GM11168 (cell line): ENCODE results near the gene ESYT1.
"Not testable (repeated sequence)": the region's sequence is repeated elsewhere in the genome, so short reads cannot be mapped to it uniquely, and the experiment has no call there.

ENCODE experiments used
- in situ Hi-C: fragments of 300-500 bp; cut with MboI; formaldehyde crosslinking; loops from one replicate; pipeline ENCODE4 v1.12.0; 2022; ENCODE audit warnings: low sequenced_read_pairs; ENCODE audit not compliant: unreplicated experiment

ESYT1 gene

DNA sequence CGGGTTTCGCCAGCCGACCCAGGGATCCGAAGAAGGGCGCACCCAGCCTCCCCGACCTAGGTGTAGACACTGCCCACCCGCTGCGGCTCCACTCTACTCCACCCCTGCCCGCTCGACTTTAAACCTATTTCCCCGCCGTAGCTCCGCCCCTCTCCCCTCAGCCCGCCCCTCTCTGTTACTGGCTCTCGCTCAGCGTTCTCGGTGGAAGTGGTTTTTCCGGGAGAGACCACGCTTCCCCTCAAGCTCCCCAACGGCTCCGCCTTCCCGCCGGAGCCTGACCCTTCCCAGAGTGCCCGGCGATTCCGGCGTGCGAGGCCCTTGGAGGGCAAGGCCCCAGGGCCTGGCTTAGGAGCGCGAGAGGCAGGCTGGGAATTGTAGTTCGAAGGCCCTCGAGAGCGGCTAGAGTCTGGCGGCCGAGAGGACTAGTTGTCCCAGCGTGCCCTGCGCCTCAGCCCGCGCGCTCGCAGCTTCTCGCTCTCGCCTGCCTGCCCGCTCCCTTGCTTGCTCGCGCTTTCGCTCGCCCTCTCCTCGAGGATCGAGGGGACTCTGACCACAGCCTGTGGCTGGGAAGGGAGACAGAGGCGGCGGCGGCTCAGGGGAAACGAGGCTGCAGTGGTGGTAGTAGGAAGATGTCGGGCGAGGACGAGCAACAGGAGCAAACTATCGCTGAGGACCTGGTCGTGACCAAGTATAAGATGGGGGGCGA, 23.8 kb upstream of the ESYT1 start, which contains the start of gene PA2G4:
PA2G4 (plus strand) TSS at position 451 of the 706 bp plus-strand sequence; CDS start at position 630, 179 bp downstream.
- in situ Hi-C loops = no loop called here

GRCh38 chr12:56104815-56105608, 23.1 kb upstream of the ESYT1 start:
- in situ Hi-C loops = no loop called here

GRCh38 chr12:56105609-56105902, 22.5 kb upstream of the ESYT1 start:
- in situ Hi-C loops = no loop called here

DNA sequence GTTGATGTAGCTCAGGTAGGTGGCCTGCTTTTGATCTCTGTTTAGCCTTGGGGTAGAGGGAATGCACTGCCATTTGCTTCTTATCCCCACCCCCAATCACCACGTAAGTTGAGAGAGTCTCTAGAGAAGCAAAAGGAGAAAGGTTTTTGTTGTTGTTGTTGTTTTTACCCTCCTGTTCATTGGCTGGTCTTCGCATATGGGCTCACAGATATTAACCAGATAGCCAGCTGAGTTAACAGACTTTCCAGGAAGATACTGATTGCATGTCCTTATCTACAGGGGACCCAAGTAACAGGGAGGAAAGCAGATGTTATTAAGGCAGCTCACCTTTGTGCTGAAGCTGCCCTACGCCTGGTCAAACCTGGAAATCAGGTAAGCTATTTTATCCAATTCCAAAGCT, 20.8 kb upstream of the ESYT1 start:
- in situ Hi-C loops = no loop called here

GRCh38 chr12:56110571-56110970, 17.5 kb upstream of the ESYT1 start:
- in situ Hi-C loops = no loop called here

- in situ Hi-C loops = no loop called here
Observed at GRCh38 chr12:56114084-56114483, 14.0 kb upstream of the ESYT1 start.

DNA sequence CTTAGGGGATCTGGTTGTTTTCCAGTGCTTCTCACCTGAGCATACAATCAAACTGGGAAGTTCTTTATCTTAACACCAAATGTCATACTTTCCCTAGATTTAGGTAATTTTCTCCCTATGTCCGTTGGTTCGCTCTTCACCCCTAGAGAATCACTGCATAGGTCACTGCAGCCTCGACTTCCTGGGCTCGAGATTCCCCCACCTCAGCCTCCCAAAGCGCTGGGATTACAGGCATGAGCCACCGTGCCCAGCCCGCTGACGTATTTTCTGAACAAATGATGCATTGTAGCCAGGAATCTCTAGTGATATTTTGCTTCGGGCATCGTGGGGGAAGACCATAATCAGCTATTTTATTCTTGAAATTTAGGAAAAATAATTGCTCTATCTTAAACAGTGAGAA, 12.7 kb upstream of the ESYT1 start:
- in situ Hi-C loops = no loop called here

GRCh38 chr12:56116267-56117081, 11.6 kb upstream of the ESYT1 start, which contains the start of gene RPL41:
RPL41 (plus strand) TSS chr12:56116633.
- in situ Hi-C loops = no loop called here

GRCh38 chr12:56117082-56117706, 10.9 kb upstream of the ESYT1 start:
- in situ Hi-C loops = not testable (repeated sequence)

DNA sequence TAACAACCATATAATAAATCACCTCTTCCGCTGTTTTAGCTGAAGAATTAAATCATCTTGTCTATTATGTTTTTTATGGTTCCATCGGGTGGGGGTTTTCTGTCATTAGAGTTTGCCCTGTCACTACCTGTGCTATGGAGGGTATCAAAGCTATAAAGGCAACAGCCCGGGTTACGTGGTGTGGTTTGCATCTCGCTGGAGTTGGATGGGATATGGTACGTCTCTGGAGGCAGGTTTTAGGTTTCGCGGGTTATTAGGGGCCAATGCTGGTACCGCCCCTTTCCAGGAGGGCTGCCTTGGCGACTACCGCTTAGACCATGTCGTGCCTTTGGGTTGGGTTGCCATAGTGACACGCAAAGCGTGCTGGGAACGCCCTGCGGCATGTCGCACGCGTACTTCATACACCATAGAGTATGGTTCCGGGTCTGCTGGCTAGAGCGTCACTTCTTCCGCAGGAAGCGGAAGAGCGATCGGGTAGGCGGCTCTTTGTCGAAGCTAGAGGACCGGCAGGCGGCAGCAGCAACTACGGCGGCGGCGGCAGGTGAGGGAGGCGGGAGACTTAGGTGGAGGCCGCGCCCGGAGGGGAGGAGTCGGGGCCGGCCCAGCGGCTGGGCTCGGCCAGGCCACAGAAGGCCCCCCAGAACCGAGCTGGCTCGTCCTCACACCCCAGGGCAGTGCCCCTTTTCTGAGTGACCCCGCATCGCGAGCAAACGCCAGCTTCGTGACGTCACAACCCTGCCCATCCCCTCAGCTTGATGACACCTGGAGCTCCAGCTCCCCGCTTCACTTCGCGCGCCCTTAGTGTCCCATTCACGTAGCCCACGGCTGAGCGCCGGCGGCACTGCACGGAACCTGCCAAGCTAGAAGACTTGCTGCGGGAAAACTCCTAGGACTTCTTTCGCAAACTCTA, 10.0 kb upstream of the ESYT1 start, which contains the start of gene ZC3H10:
ZC3H10 (plus strand) TSS at position 489 of the 910 bp plus-strand sequence. CDS start 2,297 bp downstream, outside the sequence.
- in situ Hi-C loops = no loop called here

- in situ Hi-C loops = no loop called here
Observed at GRCh38 chr12:56118688-56119357, 9.2 kb upstream of the ESYT1 start.

DNA sequence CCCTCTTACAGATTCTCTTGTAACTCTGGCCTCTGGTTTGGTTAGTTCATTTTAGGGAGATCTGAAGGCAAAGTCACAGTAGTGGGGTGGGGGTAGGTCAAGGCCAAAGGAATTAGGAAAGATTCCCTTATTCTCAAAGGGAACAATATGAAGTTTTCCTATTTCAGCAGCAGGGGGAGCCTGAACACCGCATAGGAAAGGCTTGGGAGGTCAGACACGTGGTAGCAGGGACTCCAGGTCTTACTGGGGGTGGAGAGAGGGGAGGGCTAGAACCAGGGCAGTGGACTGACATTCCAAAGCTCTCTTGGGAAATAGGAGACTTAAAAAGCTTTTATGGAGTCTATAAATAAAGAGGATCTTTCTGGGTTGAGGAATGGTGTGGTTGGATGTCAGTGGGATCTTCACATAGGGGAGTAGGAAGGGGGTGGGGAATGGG, 8.7 kb upstream of the ESYT1 start:
- in situ Hi-C loops = no loop called here

DNA sequence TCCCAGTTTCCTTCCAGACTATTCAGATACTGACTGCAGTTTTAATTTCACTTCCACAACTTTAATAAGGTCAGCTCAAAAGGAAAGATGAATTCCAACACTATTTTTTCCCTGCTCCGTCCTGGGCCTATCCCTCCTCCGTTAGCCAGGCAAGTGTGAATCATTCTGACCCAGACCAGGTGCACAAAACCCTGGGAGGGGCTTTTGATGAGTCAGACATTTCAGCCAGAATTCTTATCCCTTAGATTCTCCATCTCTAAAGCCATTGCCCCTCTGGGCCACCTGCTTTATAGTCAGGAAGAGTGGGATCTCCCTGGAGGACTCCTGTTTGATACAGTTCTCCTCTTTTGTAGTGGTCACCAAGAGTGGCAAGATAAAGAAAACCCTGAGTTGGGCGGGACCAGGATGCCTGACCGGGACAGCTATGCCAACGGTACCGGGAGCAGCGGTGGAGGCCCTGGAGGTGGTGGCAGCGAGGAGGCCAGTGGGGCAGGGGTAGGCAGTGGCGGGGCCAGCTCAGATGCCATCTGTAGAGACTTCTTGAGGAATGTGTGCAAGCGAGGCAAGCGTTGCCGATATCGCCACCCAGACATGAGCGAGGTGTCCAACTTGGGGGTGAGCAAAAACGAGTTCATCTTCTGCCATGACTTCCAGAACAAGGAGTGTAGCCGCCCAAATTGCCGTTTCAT, 7.8 kb upstream of the ESYT1 start:
- in situ Hi-C loops = loop anchor here (5.0 kb wide), 1 partner anchor 67 kb away; the partner anchor contains the start of gene SMARCC2

- in situ Hi-C loops = loop anchor here (5.0 kb wide), 1 partner anchor 66 kb away; the partner anchor contains the start of gene SMARCC2
Observed at GRCh38 chr12:56121204-56121870, 6.7 kb upstream of the ESYT1 start.

DNA sequence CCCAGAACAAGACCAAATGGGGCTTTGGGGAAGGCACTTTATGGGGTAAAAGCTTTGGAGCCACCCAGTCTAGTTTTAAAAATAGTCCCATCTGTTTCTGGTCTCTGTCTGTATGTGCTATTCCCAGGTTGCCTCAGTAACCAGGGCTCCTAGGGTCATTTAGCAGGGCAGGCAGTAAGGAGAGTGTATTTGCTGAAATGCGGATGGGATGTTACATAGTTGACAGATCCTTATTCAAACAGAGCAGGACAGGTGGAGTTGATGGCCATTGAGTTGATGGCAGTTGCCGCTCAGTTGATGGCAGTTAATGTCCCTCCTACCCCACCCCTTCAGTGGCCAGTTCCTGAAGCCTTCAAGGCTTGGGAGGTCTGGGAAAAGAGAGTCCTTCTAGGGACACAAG, 5.4 kb upstream of the ESYT1 start:
- in situ Hi-C loops = loop anchor here (5.0 kb wide), 1 partner anchor 65 kb away; the partner anchor contains the start of gene SMARCC2

DNA sequence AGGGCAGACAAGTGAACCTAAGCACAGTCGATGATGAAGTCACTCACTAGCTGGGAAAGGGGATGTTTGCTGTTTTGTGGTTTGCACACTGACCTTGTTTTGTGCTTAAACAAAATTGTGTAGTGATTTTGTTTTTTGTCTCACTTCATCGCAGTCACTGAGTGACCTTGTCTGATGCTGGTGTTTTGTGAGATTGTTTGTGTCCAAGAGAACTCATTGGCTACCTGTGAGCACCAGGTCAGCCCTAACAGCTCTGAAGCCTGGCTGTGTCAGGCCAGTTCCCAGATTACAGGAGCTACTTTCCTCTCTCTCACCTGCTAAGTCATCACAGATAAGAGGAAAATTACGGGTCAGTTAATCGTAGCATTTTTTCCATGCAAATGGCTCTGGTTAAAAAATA, 3.9 kb upstream of the ESYT1 start:
- in situ Hi-C loops = loop anchor here (5.0 kb wide), 1 partner anchor 63 kb away; the partner anchor contains the start of gene SMARCC2

GRCh38 chr12:56126732-56127239, 1.3 kb upstream of the ESYT1 start:
- in situ Hi-C loops = no loop called here
